Caco-2 (cell line): ENCODE data around the gene GRXCR2. TPM values are rescaled to one million over a fixed set of nuclear protein-coding genes. Genes with fewer than 3 reads are reported as not detected.

Experiments used
- BruUV-seq: library from RNA; stranded (reverse); fragments of 400-500 nt; replicated peaks from 2 replicates; lab custom pipeline; 2021; lab: Mats Ljungman, UMichigan
- CTCF ChIA-PET: fragments of 300-600 bp; sonication (Branson Sonifier 250); formaldehyde crosslinking; loops from one replicate; lab custom pipeline; 2022; ENCODE audit warnings: antibody characterized with exemption; lab: Charles Lee
- POLR2A ChIA-PET: fragments of 300-600 bp; sonication (Branson Sonifier 250); formaldehyde crosslinking; loops from one replicate; lab custom pipeline; 2022; ENCODE audit warnings: antibody characterized with exemption; lab: Charles Lee
- DNase-seq, 2 experiments: peaks; one replicate each; pipeline versions ENCODE4 v3.0.0 to v3.0.0-alpha.2; 2020 to 2022
- H3K27me3 ChIP-seq: replicated peaks from 2 replicates; pipeline ENCODE4 v1.6.0; 2011; ENCODE audit warnings: low read length; ENCODE audit not compliant: control insufficient read depth, insufficient read depth
- H3K36me3 ChIP-seq: 2 replicates; pipeline ENCODE4 v1.5.1; 2011; ENCODE audit warnings: low read length; ENCODE audit not compliant: control insufficient read depth, insufficient read depth
- H3K4me1 ChIP-seq: fragments of 250-450 bp; sonication (Bioruptor Pico); 2 replicates; pipeline ENCODE4 v1.5.1; 2020; ENCODE audit warnings: mild to moderate bottlenecking
- H3K4me3 ChIP-seq: 2 replicates; pipeline ENCODE4 v1.5.1; 2011; ENCODE audit warnings: low read depth, mild to moderate bottlenecking, control low read depth, low read length
- H3K9me3 ChIP-seq: fragments of 250-450 bp; sonication (Bioruptor Pico); 2 replicates; pipeline ENCODE4 v1.5.1; 2020; ENCODE audit warnings: mild to moderate bottlenecking, moderate library complexity
- H3K27ac Mint-ChIP-seq: one replicate; pipeline ENCODE4 v1.8.0; 2022; ENCODE audit warnings: mixed read lengths; ENCODE audit not compliant: unreplicated experiment
- H3K27me3 Mint-ChIP-seq: one replicate; pipeline ENCODE4 v1.8.0; 2022; ENCODE audit warnings: mixed read lengths; ENCODE audit not compliant: insufficient read depth, unreplicated experiment
- H3K36me3 Mint-ChIP-seq: one replicate; pipeline ENCODE4 v1.8.0; 2022; ENCODE audit warnings: mild to moderate bottlenecking, mixed read lengths; ENCODE audit not compliant: insufficient read depth, unreplicated experiment
- H3K4me1 Mint-ChIP-seq: one replicate; pipeline ENCODE4 v1.8.0; 2022; ENCODE audit warnings: low read depth, mixed read lengths; ENCODE audit not compliant: unreplicated experiment
- H3K4me3 Mint-ChIP-seq: one replicate; pipeline ENCODE4 v1.8.0; 2022; ENCODE audit warnings: mild to moderate bottlenecking, moderate library complexity, mixed read lengths; ENCODE audit not compliant: unreplicated experiment
- H3K9me3 Mint-ChIP-seq: one replicate; pipeline ENCODE4 v1.8.0; 2022; ENCODE audit warnings: mixed read lengths; ENCODE audit not compliant: unreplicated experiment
- CTCF ChIP-seq, 2 experiments: fragments of 200-600 bp in 1 of 2; IDR thresholded peaks; 1 replicate in 1 of 2; 2 replicates in 1 of 2; pipeline versions ENCODE4 v1.5.1 to v1.8.0; 2011 to 2022; ENCODE audit warnings: antibody characterized with exemption in 1 of 2, control low read depth in 1 of 2, inconsistent platforms in 1 of 2, low read depth in 1 of 2, low read length in 1 of 2, mild to moderate bottlenecking in 1 of 2, moderate library complexity in 1 of 2; ENCODE audit not compliant: insufficient read depth in 1 of 2, severe bottlenecking in 1 of 2, unreplicated experiment in 1 of 2
- intact Hi-C: fragments of 100-400 bp; cut with micrococcal nuclease; formaldehyde crosslinking; loops from one replicate; pipeline ENCODE4 v1.10.0; 2022; ENCODE audit not compliant: unreplicated experiment
- total RNA-seq: library from RNA; stranded (reverse); gene quantifications from 2 replicates; pipeline ENCODE4 v1.2.3, GENCODE V29; 2022

Gene GRXCR2
- total RNA-seq, 1 experiment from 2014 or later: not detected

DNA sequence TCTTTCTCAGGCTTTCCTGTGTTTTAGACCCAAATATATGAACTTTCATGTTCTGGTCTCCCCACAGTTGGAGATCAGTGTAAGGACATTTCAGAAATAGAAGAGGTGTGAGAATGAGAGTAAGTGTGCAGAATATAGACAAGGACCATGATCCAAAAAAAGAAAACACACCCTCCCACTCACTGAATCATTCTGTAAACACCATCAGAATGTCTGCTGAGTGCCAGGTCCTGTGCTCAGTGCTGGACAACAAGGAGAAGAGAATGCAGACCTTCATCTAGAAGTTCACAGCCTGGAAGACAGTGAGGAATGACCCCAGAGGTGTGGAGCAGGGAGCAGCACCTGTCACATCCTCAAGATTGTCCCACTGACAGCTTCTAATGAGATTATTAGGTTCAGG is 44.5 kb upstream of the GRXCR2 start:
- H3K27ac Mint-ChIP-seq: no peak overlapping the region
- ChIA-PET CTCF (no interaction called here), POLR2A (no interaction called here)
- Histone ChIP-seq H3K9me3 (no peaks in the 10 kb centered on the region), H3K4me1 (no peaks in the 10 kb centered on the region), H3K27me3 (no peaks in the 10 kb centered on the region), H3K4me3 (no peak overlapping the region), H3K36me3 (no peaks in the 10 kb centered on the region)
- H3K9me3 Mint-ChIP-seq: no peaks in the 10 kb centered on the region
- no peak for DNase-seq
- H3K4me1 Mint-ChIP-seq: peaks cover 10% of the 10 kb centered on the region
- H3K36me3 Mint-ChIP-seq: no peaks in the 10 kb centered on the region
- no peak overlapping the region for H3K4me3 Mint-ChIP-seq
- no peaks in the 10 kb centered on the region for H3K27me3 Mint-ChIP-seq
- intact Hi-C loops: no loop called here
- BruUV-seq: no TSS peak
- TF ChIP-seq CTCF (IDR thresholded peaks at IDR 0.05; ENCODE audit: insufficient read depth in 1 of 2, low read depth in 1 of 2, low read length in 1 of 2, severe bottlenecking in 1 of 2, unreplicated experiment in 1 of 2): no peak

- Histone ChIP-seq H3K9me3 (no peaks in the 10 kb centered on the region), H3K36me3 (no peaks in the 10 kb centered on the region), H3K27me3 (no peaks in the 10 kb centered on the region), H3K4me1 (no peaks in the 10 kb centered on the region), H3K4me3 (no peak overlapping the region)
- Mint-ChIP-seq H3K4me3 (no peak overlapping the region), H3K4me1 (peaks cover 6% of the 10 kb centered on the region), H3K36me3 (no peaks in the 10 kb centered on the region), H3K27ac (no peak overlapping the region), H3K27me3 (no peaks in the 10 kb centered on the region), H3K9me3 (no peaks in the 10 kb centered on the region)
- intact Hi-C loops: no loop called here
- BruUV-seq: no TSS peak
- no peak for DNase-seq
- CTCF ChIA-PET: no interaction called here
- POLR2A ChIA-PET: no interaction called here
- no peak for TF ChIP-seq CTCF (IDR thresholded peaks at IDR 0.05; ENCODE audit: insufficient read depth in 1 of 2, low read depth in 1 of 2, low read length in 1 of 2, severe bottlenecking in 1 of 2, unreplicated experiment in 1 of 2)
Observed at GRCh38 chr5:145915970-145916638, 43.3 kb upstream of the GRXCR2 start.

DNA sequence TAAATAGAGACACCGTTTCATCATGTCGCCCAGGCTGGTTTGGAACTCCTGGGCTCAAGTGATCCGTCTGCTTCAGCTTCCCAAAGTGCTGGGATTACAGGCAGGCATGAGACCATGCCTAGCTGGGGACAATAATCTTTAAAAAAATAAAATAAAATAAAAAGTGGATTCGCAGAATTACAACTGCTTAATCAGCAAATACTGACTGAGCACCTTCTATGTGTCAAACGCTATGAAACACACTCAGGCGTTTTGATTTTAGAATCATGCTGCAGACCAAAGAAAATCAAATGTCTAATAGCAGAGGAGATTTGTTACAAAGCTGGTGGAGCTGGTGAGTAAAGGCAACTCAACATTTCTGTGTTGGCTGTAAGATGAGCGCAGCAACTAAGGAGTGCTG is 40.9 kb upstream of the GRXCR2 start:
- no peak overlapping the region for H3K27ac Mint-ChIP-seq
- BruUV-seq: no TSS peak
- ChIA-PET POLR2A (interaction anchor here (0.5 kb wide), 1 partner anchor 231 kb away, joined by 3 read pairs; no protein-coding TSS in a partner anchor), CTCF (no interaction called here)
- no peaks in the 10 kb centered on the region for H3K4me1 ChIP-seq
- no peaks in the 10 kb centered on the region for H3K9me3 ChIP-seq
- no peak for TF ChIP-seq CTCF (IDR thresholded peaks at IDR 0.05; ENCODE audit: insufficient read depth in 1 of 2, low read depth in 1 of 2, low read length in 1 of 2, severe bottlenecking in 1 of 2, unreplicated experiment in 1 of 2)
- no peak overlapping the region for H3K4me3 ChIP-seq
- H3K36me3 Mint-ChIP-seq: no peaks in the 10 kb centered on the region
- H3K27me3 ChIP-seq: no peaks in the 10 kb centered on the region
- DNase-seq: no peak
- intact Hi-C loops: no loop called here
- no peak overlapping the region for H3K4me3 Mint-ChIP-seq
- H3K27me3 Mint-ChIP-seq: no peaks in the 10 kb centered on the region
- peaks cover 6% of the 10 kb centered on the region for H3K4me1 Mint-ChIP-seq
- no peaks in the 10 kb centered on the region for H3K9me3 Mint-ChIP-seq
- no peaks in the 10 kb centered on the region for H3K36me3 ChIP-seq
